Panc1 (cell line): ENCODE data around the gene TP53I11.

ENCODE experiments used
- POLR2AphosphoS5 ChIP-seq: IDR thresholded peaks from 2 replicates; pipeline ENCODE4 v1.6.1; 2012; ENCODE audit warnings: mild to moderate bottlenecking, low read depth, low read length, moderate library complexity
- REST ChIP-seq, 2 experiments: IDR thresholded peaks; 2 replicates each; pipeline ENCODE4 v1.6.1; 2011 to 2012; ENCODE audit warnings: low read depth in 2 of 2, control low read depth in 1 of 2, low read length in 1 of 2, mild to moderate bottlenecking in 1 of 2, moderate library complexity in 1 of 2; ENCODE audit not compliant: insufficient read depth in 1 of 2
- TF ChIP-seq, protein P1 (sequence below): fragments of 450-650 bp; IDR thresholded peaks from 2 replicates; pipeline ENCODE4 v1.5.1; 2017; ENCODE audit warnings: mild to moderate bottlenecking

GRCh38 chr11:44968510-44968909, 17.8 kb upstream of the TP53I11 start:
- TF ChIP-seq, protein P1, sequence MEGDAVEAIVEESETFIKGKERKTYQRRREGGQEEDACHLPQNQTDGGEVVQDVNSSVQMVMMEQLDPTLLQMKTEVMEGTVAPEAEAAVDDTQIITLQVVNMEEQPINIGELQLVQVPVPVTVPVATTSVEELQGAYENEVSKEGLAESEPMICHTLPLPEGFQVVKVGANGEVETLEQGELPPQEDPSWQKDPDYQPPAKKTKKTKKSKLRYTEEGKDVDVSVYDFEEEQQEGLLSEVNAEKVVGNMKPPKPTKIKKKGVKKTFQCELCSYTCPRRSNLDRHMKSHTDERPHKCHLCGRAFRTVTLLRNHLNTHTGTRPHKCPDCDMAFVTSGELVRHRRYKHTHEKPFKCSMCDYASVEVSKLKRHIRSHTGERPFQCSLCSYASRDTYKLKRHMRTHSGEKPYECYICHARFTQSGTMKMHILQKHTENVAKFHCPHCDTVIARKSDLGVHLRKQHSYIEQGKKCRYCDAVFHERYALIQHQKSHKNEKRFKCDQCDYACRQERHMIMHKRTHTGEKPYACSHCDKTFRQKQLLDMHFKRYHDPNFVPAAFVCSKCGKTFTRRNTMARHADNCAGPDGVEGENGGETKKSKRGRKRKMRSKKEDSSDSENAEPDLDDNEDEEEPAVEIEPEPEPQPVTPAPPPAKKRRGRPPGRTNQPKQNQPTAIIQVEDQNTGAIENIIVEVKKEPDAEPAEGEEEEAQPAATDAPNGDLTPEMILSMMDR = no peak
- TF ChIP-seq REST (IDR thresholded peaks at IDR 0.05; ENCODE audit: insufficient read depth in 1 of 2, low read depth in 2 of 2, low read length in 1 of 2) = no peak
- no peak for TF ChIP-seq POLR2AphosphoS5
